ENCODE results near the gene ARHGEF7.

Gene ARHGEF7

GRCh38 chr13:111269508-111269907, 154.4 kb downstream of the ARHGEF7 start:
- no peak for DNase-seq (ENCODE audit: low read depth)
- TF ChIP-seq CTCF (IDR thresholded peaks at IDR 0.05; ENCODE audit: control insufficient read depth, insufficient read depth, low read depth, low read length, missing control alignments) = no peak

GRCh38 chr13:111270126-111270525, 155.0 kb downstream of the ARHGEF7 start:
- no peak for DNase-seq (ENCODE audit: low read depth)
- no peak for TF ChIP-seq CTCF (IDR thresholded peaks at IDR 0.05; ENCODE audit: control insufficient read depth, insufficient read depth, low read depth, low read length, missing control alignments)
- peak overlapping the region; percentile 14 for H3K4me3 ChIP-seq (ENCODE audit: control insufficient read depth, low read depth, low read length)

More at GRCh38 chr13:111269508-111269907, 154.4 kb downstream of the ARHGEF7 start:
- no peak overlapping the region for H3K4me3 ChIP-seq (ENCODE audit: control insufficient read depth, low read depth, low read length)

GRCh38 chr13:111270765-111271698, 155.9 kb downstream of the ARHGEF7 start:
- peak; percentile 7 for DNase-seq (ENCODE audit: low read depth)
- no peak overlapping the region for H3K4me3 ChIP-seq (ENCODE audit: control insufficient read depth, low read depth, low read length)
- no peak for TF ChIP-seq CTCF (IDR thresholded peaks at IDR 0.05; ENCODE audit: control insufficient read depth, insufficient read depth, low read depth, low read length, missing control alignments)

GRCh38 chr13:111272117-111272516, 157.0 kb downstream of the ARHGEF7 start:
- no peak for TF ChIP-seq CTCF (IDR thresholded peaks at IDR 0.05; ENCODE audit: control insufficient read depth, insufficient read depth, low read depth, low read length, missing control alignments)
- DNase-seq (ENCODE audit: low read depth) = no peak
- no peak overlapping the region for H3K4me3 ChIP-seq (ENCODE audit: control insufficient read depth, low read depth, low read length)

GRCh38 chr13:111275382-111275781, 160.3 kb downstream of the ARHGEF7 start:
- no peak for TF ChIP-seq CTCF (IDR thresholded peaks at IDR 0.05; ENCODE audit: control insufficient read depth, insufficient read depth, low read depth, low read length, missing control alignments)
- no peak overlapping the region for H3K4me3 ChIP-seq (ENCODE audit: control insufficient read depth, low read depth, low read length)
- DNase-seq (ENCODE audit: low read depth) = no peak

- TF ChIP-seq CTCF (IDR thresholded peaks at IDR 0.05; ENCODE audit: control insufficient read depth, insufficient read depth, low read depth, low read length, missing control alignments) = no peak
These were observed 161.0 kb downstream of the ARHGEF7 start for GRCh38 chr13:111275995-111276618.

More at GRCh38 chr13:111275995-111276618, 161.0 kb downstream of the ARHGEF7 start:
- no peak for DNase-seq (ENCODE audit: low read depth)
- no peak overlapping the region for H3K4me3 ChIP-seq (ENCODE audit: control insufficient read depth, low read depth, low read length)
